GM18511 (cell line): ENCODE measurements around the gene NLRP12.
"Not testable (repeated sequence)": the region's sequence is repeated elsewhere in the genome, so short reads cannot be mapped to it uniquely, and the experiment has no call there.

ENCODE experiments used
- ATAC-seq: cut with Tn5 transposase; IDR thresholded peaks from one replicate; pipeline ENCODE4 v1.9.1; 2021; ENCODE audit warnings: mild to moderate bottlenecking, moderate library complexity; ENCODE audit not compliant: unreplicated experiment

Gene NLRP12

DNA sequence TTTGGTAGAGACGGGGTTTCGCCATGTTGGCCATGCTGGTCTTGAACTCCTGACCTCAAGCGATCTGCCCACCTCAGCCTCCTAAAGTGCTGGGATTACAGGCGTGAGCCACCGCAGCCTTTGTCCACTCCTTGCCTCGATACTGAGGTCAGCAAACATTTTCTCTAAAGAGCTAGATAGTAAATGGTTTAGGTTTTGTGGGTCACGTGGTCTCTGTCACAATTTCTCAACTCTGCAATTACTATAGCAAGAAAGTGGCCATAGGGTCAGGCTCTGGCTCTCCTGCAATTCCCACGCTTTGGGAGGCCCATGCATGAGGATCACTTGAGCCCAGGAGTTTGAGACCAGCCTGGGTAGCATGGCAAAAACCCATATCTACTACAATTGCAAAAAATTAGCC lies 42.8 kb downstream of the NLRP12 start:
- not testable (repeated sequence) for ATAC-seq

DNA sequence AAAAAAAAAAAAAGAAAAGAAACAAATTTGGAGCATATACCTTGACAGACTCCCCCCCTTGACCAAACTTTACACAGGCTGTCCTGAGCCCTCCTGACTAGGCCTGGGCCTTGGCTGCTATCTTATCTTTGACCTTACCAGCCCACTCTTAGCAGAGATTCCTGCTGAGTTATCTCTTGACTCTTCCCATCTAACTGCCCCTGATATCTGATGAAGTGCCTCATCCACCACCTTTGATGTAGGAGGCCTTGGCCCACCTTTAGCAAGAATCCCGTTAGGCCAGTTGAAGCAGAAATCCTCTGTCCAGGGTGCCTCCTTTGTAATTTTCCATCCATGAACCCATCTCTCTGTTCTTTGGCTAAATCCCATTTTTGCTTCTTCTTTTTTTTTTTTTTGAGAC lies 43.6 kb downstream of the NLRP12 start:
- no peak for ATAC-seq

DNA sequence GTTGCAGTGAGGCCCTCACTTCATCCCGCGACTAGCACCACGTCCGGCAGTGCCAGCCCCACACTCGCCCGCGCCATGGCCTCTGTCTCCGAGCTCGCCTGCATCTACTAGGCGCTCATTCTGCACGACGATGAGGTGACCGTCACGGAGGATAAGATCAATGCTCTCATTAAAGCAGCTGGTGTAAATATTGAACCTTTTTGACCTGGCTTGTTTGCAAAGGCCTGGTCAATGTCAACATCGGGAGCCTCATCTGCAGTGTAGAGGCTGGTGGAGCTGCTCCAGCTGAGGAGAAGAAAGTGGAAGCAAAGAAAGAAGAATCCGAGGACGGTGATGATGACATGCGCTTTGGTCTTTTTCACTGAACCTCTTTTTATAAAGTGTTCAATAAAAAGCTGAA lies 48.6 kb downstream of the NLRP12 start:
- ATAC-seq, result no peak

DNA sequence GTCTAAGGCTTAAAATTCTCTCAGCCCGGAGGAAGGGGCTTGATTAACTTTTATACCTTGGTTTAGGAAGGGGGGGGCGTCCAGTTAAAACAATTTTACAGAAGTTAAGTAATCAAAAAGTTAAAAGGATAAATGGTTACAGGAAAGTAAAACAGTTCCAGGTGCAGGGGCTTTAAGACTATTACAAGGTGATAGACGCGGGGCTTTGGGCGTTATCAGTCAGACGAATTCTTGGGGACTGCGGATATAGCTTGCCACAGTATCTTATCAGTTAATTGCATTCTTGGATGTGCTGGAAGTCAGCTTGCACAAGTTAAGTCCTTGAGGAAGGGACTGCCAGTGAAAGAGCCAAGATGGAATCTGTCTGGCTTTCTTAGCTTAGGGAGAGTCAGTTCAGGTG lies 49.6 kb downstream of the NLRP12 start:
- not testable (repeated sequence) for ATAC-seq

DNA sequence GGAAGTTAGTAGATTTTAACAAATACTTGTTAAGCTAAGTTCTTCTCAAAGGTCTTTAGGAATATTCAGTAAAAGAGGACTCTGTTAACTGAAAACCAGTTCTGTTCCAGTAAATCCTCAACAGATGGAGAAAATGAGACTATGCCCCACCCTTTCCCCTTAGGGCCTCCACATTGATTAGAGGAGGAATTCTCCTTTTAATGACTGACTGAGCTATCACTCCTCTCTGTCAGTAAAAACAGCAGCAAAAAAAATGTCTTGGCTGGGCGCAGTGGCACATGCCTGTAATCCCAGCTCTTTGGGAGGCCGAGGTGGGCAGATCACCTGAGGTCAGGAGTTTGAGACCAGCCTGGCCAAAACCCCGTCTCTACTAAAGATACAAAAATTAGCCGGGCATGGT lies 50.1 kb downstream of the NLRP12 start:
- no peak for ATAC-seq

DNA sequence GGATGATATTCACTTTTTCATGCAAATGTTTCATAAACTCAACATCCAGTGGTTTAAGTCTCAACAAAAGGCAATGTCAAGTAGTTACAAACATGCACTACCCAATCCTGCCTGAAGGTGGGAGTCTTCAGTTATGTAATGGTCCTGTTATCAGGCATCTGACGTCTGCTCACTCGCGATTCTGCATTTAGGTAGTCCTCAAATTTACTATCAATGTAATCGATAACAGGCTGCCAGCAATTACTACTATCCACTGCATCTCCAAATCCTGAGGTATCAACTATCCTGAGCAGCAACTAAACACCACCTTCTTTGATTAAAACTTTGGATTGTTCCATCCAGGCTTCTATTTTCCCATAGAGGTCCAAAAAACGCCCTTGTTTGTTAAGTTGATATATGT lies 51.2 kb downstream of the NLRP12 start:
- ATAC-seq, result no peak

DNA sequence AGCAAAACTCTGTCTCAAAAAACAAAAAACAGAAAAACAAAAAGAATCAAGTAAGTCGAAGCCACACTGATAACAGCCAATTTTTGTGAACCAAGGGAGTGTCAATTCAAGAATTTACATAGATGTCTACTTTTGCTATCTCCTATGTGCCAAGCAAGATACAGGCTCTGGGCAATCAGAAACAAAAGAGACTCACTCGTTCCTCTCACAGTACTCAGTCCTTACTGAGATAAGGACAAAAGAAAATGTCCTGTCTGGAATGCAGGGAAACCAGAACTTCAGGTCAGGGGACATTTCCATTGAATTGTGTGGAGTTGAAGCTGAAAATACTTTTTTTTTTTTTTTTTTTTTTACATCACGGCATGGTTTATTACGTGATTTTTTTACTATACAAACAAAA lies 53.0 kb downstream of the NLRP12 start:
- no peak for ATAC-seq

DNA sequence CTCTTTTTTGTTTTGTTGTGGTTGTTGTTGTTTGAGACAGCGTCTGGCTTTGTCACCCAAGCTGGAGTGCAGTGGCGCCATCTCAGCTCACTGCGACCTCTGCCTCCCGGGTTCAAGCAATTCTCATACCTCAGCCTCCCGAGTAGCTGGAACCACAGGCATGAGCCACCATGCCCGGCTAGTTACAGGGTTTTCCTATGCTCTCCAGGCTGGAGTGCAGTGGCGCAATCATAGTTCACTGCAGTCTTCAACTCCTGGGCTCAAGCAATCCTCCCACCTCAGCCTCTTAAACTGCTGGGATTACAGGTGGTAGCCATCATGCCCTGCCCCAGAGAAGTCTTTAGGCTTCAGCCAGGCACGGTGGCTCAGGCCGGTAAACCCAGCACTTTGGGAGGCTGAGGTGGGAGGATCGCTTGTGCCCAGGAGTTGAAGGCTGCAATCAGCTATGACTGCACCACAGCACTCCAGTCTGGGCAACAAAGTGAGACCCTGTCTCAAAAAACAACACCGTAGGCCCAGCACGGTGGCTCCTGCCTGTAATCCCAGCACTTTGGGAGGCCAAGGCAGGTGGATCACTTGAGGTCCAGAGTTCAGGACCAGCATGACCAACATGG lies 54.3 kb downstream of the NLRP12 start:
- not testable (repeated sequence) for ATAC-seq

DNA sequence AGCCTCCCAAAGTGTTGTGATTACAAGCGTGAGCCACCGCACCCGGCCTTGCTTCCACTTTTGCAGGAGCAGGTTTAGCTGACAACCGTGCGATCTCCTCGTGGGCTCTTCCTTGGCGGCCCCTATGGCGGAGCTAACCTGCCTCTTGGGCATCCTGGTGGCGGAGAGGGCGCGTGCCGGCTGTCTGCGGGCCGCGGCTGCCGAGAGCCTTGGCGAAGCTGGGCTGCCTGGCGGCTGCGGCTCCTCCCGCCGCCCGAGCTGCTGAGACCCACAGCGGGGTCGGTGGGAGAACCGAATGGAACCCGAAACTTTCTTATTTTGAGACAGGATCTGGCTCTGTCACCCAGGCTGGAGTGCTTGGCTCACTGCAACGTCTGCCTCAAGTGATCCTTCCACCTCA lies 55.7 kb downstream of the NLRP12 start:
- no peak for ATAC-seq

DNA sequence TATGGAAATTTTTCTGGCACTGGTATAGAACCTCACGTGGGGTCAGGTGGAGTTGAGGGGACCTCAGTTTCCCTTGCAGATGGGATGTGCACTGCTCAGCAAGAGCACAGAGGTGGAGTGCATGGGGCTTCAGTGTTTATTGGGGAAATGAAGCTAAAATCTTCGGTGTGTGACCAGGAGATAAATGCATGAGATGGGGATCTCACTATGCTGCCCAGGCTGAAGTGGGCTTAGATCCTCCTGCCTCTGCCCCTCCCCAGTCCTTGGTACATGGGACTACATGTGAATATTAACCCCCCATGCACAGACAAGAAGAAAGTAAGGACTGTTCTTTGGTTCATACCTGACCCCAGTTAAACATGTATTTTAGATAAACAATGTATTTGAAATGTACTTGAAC lies 65.1 kb downstream of the NLRP12 start:
- ATAC-seq, result not testable (repeated sequence)
